ENCODE measurements around the gene DCST1. TPM values are rescaled to one million over a fixed set of nuclear protein-coding genes. Genes with fewer than 3 reads are reported as not detected.

DCST1 gene
- total and polyA plus RNA-seq, 2 of the 13 experiments (the other 11 are each of a cell fraction or from before 2014, with no cell fraction given), result 0.04 TPM; not detected in 1

GRCh38 chr1:155009742-155010141, 23.9 kb upstream of the DCST1 start (continued):
- no peak for TF ChIP-seq HMGXB3 (CRISPR knock-in tag; IDR thresholded peaks at IDR 0.05; ENCODE audit: borderline replicate concordance)
- no peak for TF ChIP-seq PATZ1 (CRISPR knock-in tag; IDR thresholded peaks at IDR 0.05)
- no peak for TF ChIP-seq CEBPZ (IDR thresholded peaks at IDR 0.05; ENCODE audit: low read length)
- TF ChIP-seq SIX4 (CRISPR knock-in tag; IDR thresholded peaks at IDR 0.05), result no peak
- TF ChIP-seq DMAP1 (CRISPR knock-in tag; IDR thresholded peaks at IDR 0.05), result no peak
- no peak for TF ChIP-seq HNRNPLL (IDR thresholded peaks at IDR 0.05; ENCODE audit: low read depth, low read length, poor library complexity, severe bottlenecking)
- no peak for TF ChIP-seq RXRB (CRISPR knock-in tag; IDR thresholded peaks at IDR 0.05; ENCODE audit: borderline replicate concordance)
- TF ChIP-seq FOXO1 (CRISPR knock-in tag; IDR thresholded peaks at IDR 0.05), result no peak
